HT-29 (cell line): ENCODE data around the gene AGPAT4. TPM values are rescaled to one million over a fixed set of nuclear protein-coding genes. Genes with fewer than 3 reads are reported as not detected.

ENCODE experiments used
- DNase-seq: peaks from one replicate; pipeline ENCODE4 v3.0.0-alpha.2; 2015; ENCODE audit warnings: low spot score
- total RNA-seq: library from RNA; depleted of rRNA; stranded (reverse); fragments of >200 nt; shearing (Covaris generic); gene quantifications from 2 replicates; pipeline ENCODE4 v1.2.3, GENCODE V29; 2014

The AGPAT4 gene
- total RNA-seq, 1 experiment from 2014 or later, result 0.56 TPM

- no peak for DNase-seq
Observed at GRCh38 chr6:161254464-161255253, 19.2 kb downstream of the AGPAT4 start.

GRCh38 chr6:161254126-161254463 lies 19.8 kb downstream of the AGPAT4 start:
- no peak for DNase-seq

- DNase-seq, result no peak
Observed at GRCh38 chr6:161251345-161251744, 22.5 kb downstream of the AGPAT4 start.

- DNase-seq, result no peak
Observed at GRCh38 chr6:161249327-161249726, 24.5 kb downstream of the AGPAT4 start.

- no peak for DNase-seq
Observed at GRCh38 chr6:161246725-161247124, 27.1 kb downstream of the AGPAT4 start.

GRCh38 chr6:161245363-161245762 lies 28.5 kb downstream of the AGPAT4 start:
- no peak for DNase-seq

- no peak for DNase-seq
Observed at GRCh38 chr6:161244725-161245124, 29.1 kb downstream of the AGPAT4 start.

- no peak for DNase-seq
Observed at GRCh38 chr6:161242779-161243693, 30.8 kb downstream of the AGPAT4 start.

- no peak for DNase-seq
Observed at GRCh38 chr6:161242113-161242512, 31.7 kb downstream of the AGPAT4 start.

- no peak for DNase-seq
Observed at GRCh38 chr6:161239001-161239400, 34.9 kb downstream of the AGPAT4 start.

- DNase-seq, result no peak
Observed at GRCh38 chr6:161238500-161238899, 35.4 kb downstream of the AGPAT4 start.

- no peak for DNase-seq
Observed at GRCh38 chr6:161238081-161238480, 35.8 kb downstream of the AGPAT4 start.

- no peak for DNase-seq
Observed at GRCh38 chr6:161237176-161237575, 36.7 kb downstream of the AGPAT4 start.

GRCh38 chr6:161235776-161236633 lies 37.9 kb downstream of the AGPAT4 start:
- DNase-seq, result no peak

- DNase-seq, result no peak
Observed at GRCh38 chr6:161233986-161234661, 39.7 kb downstream of the AGPAT4 start.

- DNase-seq, result no peak
Observed at GRCh38 chr6:161232467-161232866, 41.4 kb downstream of the AGPAT4 start.

GRCh38 chr6:161232010-161232409 lies 41.9 kb downstream of the AGPAT4 start:
- no peak for DNase-seq

GRCh38 chr6:161230339-161230738 lies 43.5 kb downstream of the AGPAT4 start:
- DNase-seq, result no peak

GRCh38 chr6:161228921-161229591 lies 44.8 kb downstream of the AGPAT4 start:
- DNase-seq, result no peak

GRCh38 chr6:161228096-161228495 lies 45.8 kb downstream of the AGPAT4 start:
- no peak for DNase-seq
